Fibroblast of lung (primary cell): ENCODE data around the gene PGM5. TPM values are rescaled to one million over a fixed set of nuclear protein-coding genes. Genes with fewer than 3 reads are reported as not detected.

Source experiments
- DNase-seq, 2 donors: peaks; one replicate each; pipeline versions ENCODE4 v3.0.0 to v3.0.0-alpha.2; 2010; ENCODE audit warnings: low read depth in 2 of 2
- H2AFZ ChIP-seq: 2 replicates; pipeline ENCODE4 v1.5.1; 2012; ENCODE audit warnings: low read length, control low read depth, inconsistent platforms
- H3K27ac ChIP-seq: 2 replicates; pipeline ENCODE4 v1.5.1; 2011; ENCODE audit warnings: low read length, control low read depth; ENCODE audit not compliant: insufficient read depth
- H3K27me3 ChIP-seq: 2 replicates; pipeline ENCODE4 v1.5.1; 2011; ENCODE audit warnings: mild to moderate bottlenecking, low read length; ENCODE audit not compliant: control insufficient read depth, insufficient read depth
- H3K36me3 ChIP-seq: 2 replicates; pipeline ENCODE4 v1.5.1; 2011; ENCODE audit warnings: low read length; ENCODE audit not compliant: control insufficient read depth, insufficient read depth
- H3K4me1 ChIP-seq: 2 replicates; pipeline ENCODE4 v1.5.1; 2011; ENCODE audit warnings: low read length; ENCODE audit not compliant: control insufficient read depth, insufficient read depth; ENCODE audit errors: extremely low read depth
- H3K4me2 ChIP-seq: 2 replicates; pipeline ENCODE4 v1.5.1; 2011; ENCODE audit warnings: low read length, control low read depth; ENCODE audit not compliant: insufficient read depth; ENCODE audit errors: extremely low read depth
- H3K4me3 ChIP-seq, 4 experiments: fragments of 200-600 bp in 1 of 4; sonication (generic) in 1 of 4; replicated peaks in 1 of 4; 2 replicates each; pipeline ENCODE4 v1.5.1; 2011 to 2016; ENCODE audit warnings: low read length in 4 of 4, low read depth in 3 of 4, mild to moderate bottlenecking in 3 of 4, control low read depth in 2 of 4, inconsistent platforms in 1 of 4, mixed read lengths in 1 of 4; ENCODE audit not compliant: insufficient read depth in 1 of 4; ENCODE audit errors: control extremely low read depth in 1 of 4
- H3K79me2 ChIP-seq: 2 replicates; pipeline ENCODE4 v1.5.1; 2012; ENCODE audit warnings: mild to moderate bottlenecking, low read length, inconsistent platforms; ENCODE audit not compliant: control insufficient read depth, insufficient read depth
- H3K9ac ChIP-seq: 2 replicates; pipeline ENCODE4 v1.5.1; 2011; ENCODE audit warnings: mild to moderate bottlenecking, low read length, control low read depth; ENCODE audit not compliant: insufficient read depth
- H3K9me3 ChIP-seq: 2 replicates; pipeline ENCODE4 v1.5.1; 2012; ENCODE audit warnings: low read depth, low read length; ENCODE audit not compliant: control insufficient read depth, insufficient read depth
- H4K20me1 ChIP-seq: 2 replicates; pipeline ENCODE4 v1.5.1; 2011; ENCODE audit warnings: low read length; ENCODE audit not compliant: control insufficient read depth, insufficient read depth; ENCODE audit errors: extremely low read depth
- CTCF ChIP-seq, 2 donors: IDR thresholded peaks in 1 of 2; conservative IDR thresholded peaks in 1 of 2; 1 replicate in 1 of 2; 2 replicates in 1 of 2; pipeline ENCODE4 v1.5.1; 2011 to 2012; ENCODE audit warnings: low read length in 2 of 2, control low read depth in 1 of 2, inconsistent platforms in 1 of 2, low read depth in 1 of 2, mild to moderate bottlenecking in 1 of 2
- EZH2 ChIP-seq: IDR thresholded peaks from 2 replicates; pipeline ENCODE4 v1.5.1; 2012; ENCODE audit warnings: low read length, control low read depth, mild to moderate bottlenecking; ENCODE audit errors: missing control alignments
- polyA plus RNA-seq, 2 donors: library from polyadenylated mRNA; depleted of rRNA in 1 of 2; stranded (reverse) in 1 of 2; unstranded in 1 of 2; fragments of >200 nt; gene quantifications; 2 replicates each; pipeline ENCODE4 v1.2.1, GENCODE V29; 2011 to 2012; ENCODE audit warnings: missing spikeins in 1 of 2
- total RNA-seq: library from RNA; depleted of rRNA; stranded (reverse); fragments of >200 nt; gene quantifications from 2 replicates; pipeline ENCODE4 v1.2.1, GENCODE V29; 2014

Gene PGM5
- total and polyA plus RNA-seq, 2 donors (not counting 1 experiment from before 2014, with no cell fraction given), result 42.6 to 113 TPM

GRCh38 chr9:68496356-68496755, 139.9 kb downstream of the PGM5 start:
- Histone ChIP-seq H4K20me1 (no peaks in the 10 kb centered on the region), H3K36me3 (no peaks in the 10 kb centered on the region), H3K9me3 (no peaks in the 10 kb centered on the region), H3K9ac (no peak overlapping the region), H3K4me2 (no peak overlapping the region), H3K79me2 (no peaks in the 10 kb centered on the region), H3K27ac (no peak overlapping the region), H3K27me3 (no peaks in the 10 kb centered on the region), H3K4me1 (peaks cover 14% of the 10 kb centered on the region), H2AFZ (no peak overlapping the region), H3K4me3 (no peak overlapping the region)
- no peak for DNase-seq
- no peak for TF ChIP-seq EZH2
- no peak for TF ChIP-seq CTCF (conservative IDR thresholded peaks at IDR 0.05 in 1 of 2, IDR thresholded peaks at IDR 0.05 in 1 of 2; ENCODE audit: low read depth in 1 of 2, low read length in 2 of 2)

- H2AFZ ChIP-seq, result no peak overlapping the region
- peaks cover 16% of the 10 kb centered on the region for H3K4me1 ChIP-seq
- no peaks in the 10 kb centered on the region for H3K79me2 ChIP-seq
- no peak overlapping the region for H3K4me2 ChIP-seq
- no peak for DNase-seq
- H3K27ac ChIP-seq, result no peak overlapping the region
- H4K20me1 ChIP-seq, result no peaks in the 10 kb centered on the region
- no peaks in the 10 kb centered on the region for H3K27me3 ChIP-seq
- H3K9ac ChIP-seq, result no peak overlapping the region
- H3K36me3 ChIP-seq, result no peaks in the 10 kb centered on the region
- TF ChIP-seq EZH2 (no peak), CTCF (conservative IDR thresholded peaks at IDR 0.05 in 1 of 2, IDR thresholded peaks at IDR 0.05 in 1 of 2; ENCODE audit: low read depth in 1 of 2, low read length in 2 of 2) (no peak)
- no peaks in the 10 kb centered on the region for H3K9me3 ChIP-seq
- H3K4me3 ChIP-seq, result no peak overlapping the region
Measured at GRCh38 chr9:68497629-68498028, 141.2 kb downstream of the PGM5 start.

GRCh38 chr9:68498816-68499215, 142.4 kb downstream of the PGM5 start:
- no peaks in the 10 kb centered on the region for H3K79me2 ChIP-seq
- no peaks in the 10 kb centered on the region for H4K20me1 ChIP-seq
- H3K36me3 ChIP-seq, result no peaks in the 10 kb centered on the region
- H2AFZ ChIP-seq, result no peak overlapping the region
- no peak for DNase-seq
- H3K9ac ChIP-seq, result no peak overlapping the region
- TF ChIP-seq EZH2, result no peak
- peaks cover 16% of the 10 kb centered on the region for H3K4me1 ChIP-seq
- no peak overlapping the region for H3K4me2 ChIP-seq
- H3K9me3 ChIP-seq, result no peaks in the 10 kb centered on the region
- no peak overlapping the region for H3K4me3 ChIP-seq
- H3K27me3 ChIP-seq, result no peaks in the 10 kb centered on the region
- H3K27ac ChIP-seq, result no peak overlapping the region
